ENCODE measurements around the gene TMEM176A. TPM values are rescaled to one million over a fixed set of nuclear protein-coding genes. Genes with fewer than 3 reads are reported as not detected.

TMEM176A gene
- total RNA-seq, 1 experiment from 2014 or later, result not detected

GRCh38 chr7:150787321-150788281 is 13.0 kb upstream of the TMEM176A start:
- RAD21 ChIA-PET (ENCODE audit: low non-redundant PET in 1 of 2, low total read pairs in 2 of 2, uncharacterized antibody in 2 of 2, unreplicated experiment in 2 of 2), result no interaction called here
- no TSS peak for BruUV-seq (replicated peaks)

More at GRCh38 chr7:150787321-150788281, 13.0 kb upstream of the TMEM176A start:
- ATAC-seq (no peak), DNase-seq (ENCODE audit: low read depth, low spot score) (no peak)
- no peaks in the 10 kb centered on the region; a peak in 1 of 4 replicates for H3K4me1 ChIP-seq (ENCODE audit: control insufficient read depth in 1 of 2, insufficient read depth in 2 of 2, low read length in 2 of 2)
- ChIA-PET CTCF (interaction anchor here (1.3 to 1.5 kb wide), 2 partner anchors 9 to 89 kb away, joined by 5 to 6 read pairs; no protein-coding TSS in a partner anchor), POLR2A (no interaction called here)
- H3K27ac ChIP-seq (ENCODE audit: low read depth, low read length), result no peak overlapping the region
- H2AFZ ChIP-seq (ENCODE audit: low read depth, low read length, poor library complexity, severe bottlenecking), result no peak overlapping the region
- no peak overlapping the region for H3K4me2 ChIP-seq (ENCODE audit: low read length)
- H3K36me3 ChIP-seq (ENCODE audit: control insufficient read depth in 1 of 2, insufficient read depth in 2 of 2, low read length in 2 of 2), result no peaks in the 10 kb centered on the region
- no peak overlapping the region for H3K4me3 ChIP-seq (replicated peaks in 1 of 2; ENCODE audit: low read depth in 1 of 2, low read length in 2 of 2)
- TF ChIP-seq RAD21 (IDR thresholded peaks at IDR 0.05; ENCODE audit: low read depth) (peak; percentile 14; the same call in 1 of the 2 replicates), REST (IDR thresholded peaks at IDR 0.05; ENCODE audit: low read depth) (no peak), EGR1 (IDR thresholded peaks at IDR 0.05; ENCODE audit: low read depth) (no peak), CEBPB (IDR thresholded peaks at IDR 0.05; ENCODE audit: low read depth) (no peak), TCF7L2 (IDR thresholded peaks at IDR 0.05; ENCODE audit: borderline replicate concordance, extremely low read depth, insufficient read depth, insufficient read length) (no peak), POLR2AphosphoS5 (IDR thresholded peaks at IDR 0.05; ENCODE audit: low read depth, low read length) (no peak), JUND (IDR thresholded peaks at IDR 0.05) (no peak), ZBTB33 (IDR thresholded peaks at IDR 0.05; ENCODE audit: extremely low read depth, insufficient replicate concordance, low read length) (no peak)
- no peaks in the 10 kb centered on the region for H4K20me1 ChIP-seq (ENCODE audit: insufficient read depth)
- H3K27me3 ChIP-seq (ENCODE audit: insufficient read depth, low read length), result peaks cover 34% of the 10 kb centered on the region
- no peaks in the 10 kb centered on the region for H3K9me3 ChIP-seq (ENCODE audit: control insufficient read depth in 1 of 2, insufficient read depth in 1 of 2, low read depth in 1 of 2, low read length in 2 of 2)
- H3K9me2 ChIP-seq (ENCODE audit: insufficient read depth), result no peaks in the 10 kb centered on the region
- H3K79me2 ChIP-seq (ENCODE audit: insufficient read depth, low read length), result no peaks in the 10 kb centered on the region
- intact Hi-C loops (cut with micrococcal nuclease), result no loop called here
- no peak overlapping the region for H3K9ac ChIP-seq (ENCODE audit: low read length)
